ENCODE results near the gene NME2.
A peak's percentile ranks its signal among the peaks of the same experiment; 100 is the strongest.

Gene NME2

DNA sequence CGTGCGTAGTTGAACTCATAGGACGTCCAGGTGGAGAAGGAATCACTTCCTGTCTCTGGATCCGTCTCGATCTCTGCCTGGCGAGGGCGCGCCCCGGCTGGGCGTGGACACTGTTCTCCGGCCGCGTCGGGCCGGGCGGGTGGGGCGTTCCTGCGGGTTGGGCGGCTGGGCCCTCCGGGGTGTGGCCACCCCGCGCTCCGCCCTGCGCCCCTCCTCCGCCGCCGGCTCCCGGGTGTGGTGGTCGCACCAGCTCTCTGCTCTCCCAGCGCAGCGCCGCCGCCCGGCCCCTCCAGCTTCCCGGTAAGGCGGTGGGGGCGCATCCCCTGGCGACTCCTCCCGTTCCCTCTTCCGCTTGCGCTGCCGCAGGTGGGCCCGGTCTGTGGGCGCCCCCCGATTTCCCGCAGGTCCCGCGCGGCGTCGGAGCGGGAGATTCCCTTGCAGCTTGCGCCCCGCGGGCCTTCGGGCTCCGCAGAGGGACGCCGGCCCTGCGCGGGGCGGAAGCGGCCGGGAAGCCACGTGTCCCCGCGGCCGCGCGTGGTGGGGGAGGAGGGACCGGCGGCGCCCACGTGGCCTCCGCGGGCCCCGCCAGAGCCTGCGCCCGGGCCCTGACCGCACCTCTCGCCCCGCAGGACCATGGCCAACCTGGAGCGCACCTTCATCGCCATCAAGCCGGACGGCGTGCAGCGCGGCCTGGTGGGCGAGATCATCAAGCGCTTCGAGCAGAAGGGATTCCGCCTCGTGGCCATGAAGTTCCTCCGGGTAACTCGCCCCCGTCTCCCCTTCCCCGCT, at the start of gene NME2:
NME2 (plus strand) TSS at position 214 of the 789 bp plus-strand sequence; CDS start at position 634, 420 bp downstream.
- H3K4me3 ChIP-seq (ENCODE audit: insufficient read length, low read depth) = peak within 1 kb of the TSS; percentile 100
- peak within 1 kb of the TSS; percentile 100 for H3K9ac ChIP-seq (ENCODE audit: insufficient read length, low read depth)
- no peaks in the 10 kb centered on the region for H3K9me3 ChIP-seq (ENCODE audit: insufficient read depth, low read length)
- H3K4me1 ChIP-seq (ENCODE audit: insufficient read depth, insufficient read length) = peaks cover 7% of the 10 kb centered on the region
- peaks cover 77% of the 10 kb centered on the region for H3K36me3 ChIP-seq (ENCODE audit: insufficient read depth, insufficient read length, low read length)
- peak; percentile 76 for DNase-seq (ENCODE audit: low read depth, low spot score)
- no peaks in the 10 kb centered on the region for H3K27me3 ChIP-seq (ENCODE audit: insufficient read depth, insufficient read length)
- no peak for TF ChIP-seq ZNF274 (IDR thresholded peaks at IDR 0.05; ENCODE audit: low read depth, low read length)
- no peak for TF ChIP-seq YY1 (IDR thresholded peaks at IDR 0.05; ENCODE audit: insufficient read depth, insufficient read length)

DNA sequence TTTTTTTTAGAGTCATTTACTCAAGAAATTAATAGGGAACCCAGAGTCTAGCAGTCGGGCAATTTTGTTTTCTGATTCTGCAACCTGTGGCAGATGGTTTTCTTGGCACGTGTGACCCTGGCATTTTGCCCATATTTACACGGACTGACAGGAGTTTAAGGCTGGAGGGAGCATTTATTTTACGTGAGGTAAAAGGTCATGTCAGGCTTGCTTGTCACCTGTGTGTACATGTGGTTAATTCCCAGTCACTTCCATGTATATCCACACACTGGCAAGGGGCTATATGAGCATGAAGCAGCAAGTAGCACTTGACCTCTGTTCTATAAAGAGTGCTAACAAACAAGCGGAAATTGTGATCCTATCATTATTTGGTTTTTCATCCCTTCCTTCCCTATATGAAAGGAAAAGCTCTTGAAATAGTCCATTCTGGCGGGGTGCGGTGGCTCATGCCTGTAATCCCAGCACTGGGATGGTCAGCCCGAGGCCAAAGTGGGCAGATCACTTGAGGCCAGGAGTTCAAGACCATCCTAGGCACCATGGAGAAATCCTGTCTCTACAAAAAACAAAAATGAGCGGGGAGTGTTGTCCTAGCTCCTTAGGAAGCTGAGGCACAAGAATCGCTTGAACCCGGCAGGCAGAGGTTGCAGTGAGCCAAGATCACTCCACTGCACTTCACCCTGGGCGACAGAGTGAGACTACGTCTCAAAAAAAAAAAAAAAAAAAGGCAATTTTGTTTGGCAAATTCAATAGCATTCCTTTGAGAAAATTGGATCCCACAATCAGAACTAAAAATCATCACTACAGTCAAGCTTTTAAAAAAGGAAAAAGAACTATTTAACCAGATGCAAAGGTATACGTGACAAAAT, 47.6 kb upstream of the NME2 start:
- Histone ChIP-seq H3K4me1 (ENCODE audit: insufficient read depth, insufficient read length) (no peaks in the 10 kb centered on the region), H3K27me3 (ENCODE audit: insufficient read depth, insufficient read length) (no peaks in the 10 kb centered on the region), H3K9me3 (ENCODE audit: insufficient read depth, low read length) (no peaks in the 10 kb centered on the region), H3K4me3 (ENCODE audit: insufficient read length, low read depth) (peak overlapping the region; percentile 99), H3K36me3 (ENCODE audit: insufficient read depth, insufficient read length, low read length) (no peaks in the 10 kb centered on the region), H3K9ac (ENCODE audit: insufficient read length, low read depth) (peak overlapping the region; percentile 4)
- TF ChIP-seq ZNF274 (IDR thresholded peaks at IDR 0.05; ENCODE audit: low read depth, low read length) = no peak
- no peak for TF ChIP-seq SUZ12 (IDR thresholded peaks at IDR 0.05; ENCODE audit: extremely low read depth, insufficient read depth, insufficient read length)
- no peak for TF ChIP-seq YY1 (IDR thresholded peaks at IDR 0.05; ENCODE audit: insufficient read depth, insufficient read length)
- DNase-seq (ENCODE audit: low read depth, low spot score) = no peak

DNA sequence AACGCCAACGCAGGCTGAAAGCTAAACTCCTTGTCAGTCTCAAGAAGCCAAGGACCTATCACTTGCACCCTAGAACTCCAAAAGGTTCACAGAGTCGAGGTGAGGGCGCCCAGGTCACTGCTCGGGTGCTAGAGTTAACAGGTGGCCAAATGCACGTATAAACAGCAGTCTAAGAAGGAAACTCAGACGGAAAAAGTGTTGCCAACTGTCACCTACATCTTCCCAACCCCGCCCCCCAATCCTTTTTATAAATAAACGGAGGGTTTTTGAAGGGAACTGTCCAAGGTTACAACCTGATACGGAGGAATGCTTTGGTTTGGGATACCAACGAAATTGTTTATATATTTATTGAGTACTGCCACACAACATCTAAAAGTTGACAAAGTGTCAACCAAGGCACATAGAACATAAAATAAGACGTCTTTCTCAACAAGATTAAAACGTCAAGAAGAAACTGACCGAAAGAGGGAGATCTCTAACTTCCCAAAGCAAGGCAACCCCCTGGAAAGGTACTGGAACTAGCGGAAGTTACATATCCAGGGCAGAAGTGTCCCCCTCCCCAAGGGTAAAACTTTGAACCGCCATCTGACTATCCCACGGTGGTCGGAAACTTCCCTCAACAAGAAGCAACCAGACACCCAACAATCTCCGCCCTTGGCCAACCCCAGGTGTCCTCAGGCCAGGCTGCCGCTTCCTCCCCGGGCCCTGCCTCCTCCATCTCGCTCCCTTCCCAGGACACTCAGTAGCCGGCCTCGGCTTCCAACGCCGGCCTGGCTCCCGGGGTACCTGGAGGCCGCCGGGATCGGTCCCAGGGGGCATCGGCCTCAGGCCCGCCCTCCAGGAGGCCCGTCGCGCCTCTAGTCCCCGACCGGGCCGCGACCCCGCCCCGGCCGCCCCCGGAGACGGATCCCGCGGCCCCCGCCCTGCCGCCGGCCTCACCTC, 46.5 kb upstream of the NME2 start:
- Histone ChIP-seq H3K4me1 (ENCODE audit: insufficient read depth, insufficient read length) (no peaks in the 10 kb centered on the region), H3K9me3 (ENCODE audit: insufficient read depth, low read length) (no peaks in the 10 kb centered on the region), H3K9ac (ENCODE audit: insufficient read length, low read depth) (peak overlapping the region; percentile 99), H3K36me3 (ENCODE audit: insufficient read depth, insufficient read length, low read length) (no peaks in the 10 kb centered on the region), H3K27me3 (ENCODE audit: insufficient read depth, insufficient read length) (no peaks in the 10 kb centered on the region), H3K4me3 (ENCODE audit: insufficient read length, low read depth) (peak overlapping the region; percentile 99)
- TF ChIP-seq ZNF274 (IDR thresholded peaks at IDR 0.05; ENCODE audit: low read depth, low read length) (no peak), YY1 (IDR thresholded peaks at IDR 0.05; ENCODE audit: insufficient read depth, insufficient read length) (no peak), SUZ12 (IDR thresholded peaks at IDR 0.05; ENCODE audit: extremely low read depth, insufficient read depth, insufficient read length) (no peak)
- no peak for DNase-seq (ENCODE audit: low read depth, low spot score)

DNA sequence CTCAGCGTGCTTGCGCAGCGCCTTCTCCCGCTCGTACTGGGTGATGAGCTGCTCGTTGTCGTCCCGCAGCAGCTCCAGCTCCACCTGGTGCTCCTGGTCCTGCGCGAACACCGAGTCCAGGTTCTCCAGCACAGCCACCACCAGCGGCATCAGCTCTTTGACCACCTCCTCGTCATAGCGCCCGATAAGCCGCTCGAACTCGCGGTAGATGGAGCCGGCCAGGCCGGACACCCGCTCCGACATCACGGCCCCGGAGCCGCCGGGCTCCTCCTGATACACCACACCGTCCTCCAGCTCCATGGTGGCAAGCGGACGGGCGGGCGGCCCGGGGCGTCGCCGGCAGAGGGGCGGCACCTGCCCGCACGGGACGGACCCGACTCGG, 45.9 kb upstream of the NME2 start:
- Histone ChIP-seq H3K9me3 (ENCODE audit: insufficient read depth, low read length) (no peaks in the 10 kb centered on the region), H3K27me3 (ENCODE audit: insufficient read depth, insufficient read length) (no peaks in the 10 kb centered on the region), H3K4me1 (ENCODE audit: insufficient read depth, insufficient read length) (no peaks in the 10 kb centered on the region), H3K36me3 (ENCODE audit: insufficient read depth, insufficient read length, low read length) (no peaks in the 10 kb centered on the region), H3K4me3 (ENCODE audit: insufficient read length, low read depth) (peak overlapping the region; percentile 99), H3K9ac (ENCODE audit: insufficient read length, low read depth) (peak overlapping the region; percentile 99)
- DNase-seq (ENCODE audit: low read depth, low spot score) = no peak
- no peak for TF ChIP-seq SUZ12 (IDR thresholded peaks at IDR 0.05; ENCODE audit: extremely low read depth, insufficient read depth, insufficient read length)
- no peak for TF ChIP-seq YY1 (IDR thresholded peaks at IDR 0.05; ENCODE audit: insufficient read depth, insufficient read length)
- no peak for TF ChIP-seq ZNF274 (IDR thresholded peaks at IDR 0.05; ENCODE audit: low read depth, low read length)

DNA sequence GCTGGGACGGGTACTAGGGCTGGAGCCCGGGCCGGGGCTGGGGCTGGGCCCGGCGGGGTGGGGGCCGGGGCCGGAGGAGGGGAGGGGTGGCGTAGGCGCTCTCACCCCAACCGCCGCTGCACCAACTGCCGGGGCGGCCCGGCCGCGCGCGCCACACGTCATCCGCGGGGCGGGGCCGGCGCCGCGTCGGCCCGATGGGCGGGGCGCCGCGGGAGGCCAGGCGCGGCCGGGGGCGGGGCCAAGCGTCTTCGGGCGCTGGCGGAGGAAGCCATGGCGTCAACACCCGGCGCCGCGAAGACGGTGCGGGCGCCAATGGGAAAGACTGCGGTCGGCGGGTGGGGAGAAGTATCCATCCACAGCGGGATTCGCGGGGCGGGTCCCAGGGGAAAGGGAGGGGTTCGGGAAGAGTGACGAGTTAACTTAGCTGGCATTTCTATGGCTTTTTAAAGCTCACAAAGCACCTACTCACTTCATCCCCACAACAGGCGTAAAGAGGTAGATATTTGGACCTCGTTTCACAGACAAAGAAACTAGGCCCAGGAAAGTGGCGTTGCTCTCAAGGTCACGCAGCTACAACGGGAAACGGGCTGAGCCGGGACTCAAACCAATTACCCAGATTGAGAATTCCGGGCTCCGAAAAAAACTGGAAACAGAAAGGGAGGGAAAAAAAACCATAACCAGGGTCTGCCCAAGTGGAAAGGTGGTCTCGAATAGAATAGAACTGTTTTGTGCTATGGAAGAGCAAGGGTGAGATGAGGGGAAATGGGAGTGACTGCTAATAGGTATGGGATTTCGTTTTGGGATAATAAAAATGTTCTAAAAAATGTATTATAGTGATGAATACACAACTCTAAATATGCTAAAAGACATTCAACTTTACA, 45.2 kb upstream of the NME2 start, which contains the start of gene SPAG9:
SPAG9 (minus strand) TSS at position 130 of the 881 bp plus-strand sequence. CDS start 212 bp downstream, outside the sequence.
- Histone ChIP-seq H3K36me3 (ENCODE audit: insufficient read depth, insufficient read length, low read length) (no peaks in the 10 kb centered on the region), H3K9me3 (ENCODE audit: insufficient read depth, low read length) (no peaks in the 10 kb centered on the region), H3K9ac (ENCODE audit: insufficient read length, low read depth) (peak within 1 kb of the TSS; percentile 99), H3K27me3 (ENCODE audit: insufficient read depth, insufficient read length) (no peaks in the 10 kb centered on the region), H3K4me3 (ENCODE audit: insufficient read length, low read depth) (peak within 1 kb of the TSS; percentile 99), H3K4me1 (ENCODE audit: insufficient read depth, insufficient read length) (no peaks in the 10 kb centered on the region)
- TF ChIP-seq ZNF274 (IDR thresholded peaks at IDR 0.05; ENCODE audit: low read depth, low read length) = no peak
- TF ChIP-seq SUZ12 (IDR thresholded peaks at IDR 0.05; ENCODE audit: extremely low read depth, insufficient read depth, insufficient read length) = no peak
- TF ChIP-seq YY1 (IDR thresholded peaks at IDR 0.05; ENCODE audit: insufficient read depth, insufficient read length) = no peak
- DNase-seq (ENCODE audit: low read depth, low spot score) = peak; percentile 76
